K562 (cell line): Measurements from ENCODE around the gene CDSN. TPM values are rescaled to one million over a fixed set of nuclear protein-coding genes. Genes with fewer than 3 reads are reported as not detected.

Experiments used
- ATAC-seq: fragments of 200-7000 bp; cut with Tn5 transposase; 3 replicates; pipeline ENCODE4 v1.9.1; 2020; ENCODE audit warnings: moderate library complexity
- BruUV-seq: library from RNA; stranded (reverse); fragments of 400-500 nt; replicated peaks from 2 replicates; lab custom pipeline; 2021; lab: Mats Ljungman, UMichigan
- CTCF ChIA-PET: fragments of 300-600 bp; formaldehyde crosslinking; extraction: SDS; loops from one replicate; lab custom pipeline; 2021; ENCODE audit warnings: low intra/inter-chr PET ratio; lab: Yijun Ruan, JAX
- POLR2A ChIA-PET: fragments of 300-600, 350-650 bp; sonication (Branson Sonifier 250); formaldehyde crosslinking; extraction: SDS; loops from one replicate; lab custom pipeline; 2021; ENCODE audit warnings: antibody characterized with exemption, inconsistent platforms; lab: Yijun Ruan, JAX
- DNase-seq, 4 experiments: peaks; one replicate each; pipeline versions ENCODE4 v3.0.0 to v3.0.0-alpha.2; 2011 to 2018; ENCODE audit warnings: low spot score in 3 of 4, mixed read lengths in 3 of 4; ENCODE audit errors: extremely low read depth in 1 of 4
- FAIRE-seq: peaks from 2 replicates; lab custom pipeline; 2011; peaks lifted over from hg19 to GRCh38; lab: Jason Lieb, UNC
- H2AFZ ChIP-seq: 2 replicates; pipeline ENCODE4 v1.6.0; 2011; ENCODE audit warnings: low read depth, low read length, control low read depth, inconsistent platforms
- H3K27ac ChIP-seq: fragments of 200-600 bp; 3 replicates; pipeline ENCODE4 v1.8.0; 2011; ENCODE audit warnings: low read depth, mild to moderate bottlenecking, control low read depth, inconsistent platforms, low read length, moderate library complexity, mixed read lengths; ENCODE audit errors: extremely low read depth
- H3K27me3 ChIP-seq, 2 experiments: fragments of 300-600 bp in 1 of 2; 2 replicates in 1 of 2; 3 replicates in 1 of 2; pipeline versions ENCODE4 v1.6.0 to v1.8.0; 2011; ENCODE audit warnings: inconsistent platforms in 2 of 2, low read length in 2 of 2, mild to moderate bottlenecking in 1 of 2, mixed read lengths in 1 of 2, moderate library complexity in 1 of 2; ENCODE audit not compliant: control insufficient read depth in 2 of 2, insufficient read depth in 2 of 2
- H3K36me3 ChIP-seq: fragments of 300-600 bp; 3 replicates; pipeline ENCODE4 v1.8.0; 2011; ENCODE audit warnings: mild to moderate bottlenecking, low read length, inconsistent platforms; ENCODE audit not compliant: control insufficient read depth, insufficient read depth
- H3K4me1 ChIP-seq, 2 experiments: fragments of 200-600 bp in 1 of 2; replicated peaks in 1 of 2; 2 replicates in 1 of 2; 3 replicates in 1 of 2; pipeline versions ENCODE4 v1.5.1 to v1.8.0; 2011; ENCODE audit warnings: inconsistent platforms in 2 of 2, low read length in 2 of 2, mild to moderate bottlenecking in 1 of 2, mixed read lengths in 1 of 2, moderate library complexity in 1 of 2; ENCODE audit not compliant: control insufficient read depth in 2 of 2, insufficient read depth in 2 of 2
- H3K4me2 ChIP-seq: 2 replicates; pipeline ENCODE4 v1.6.1; 2011; ENCODE audit warnings: low read length, control low read depth, inconsistent platforms, mixed read lengths; ENCODE audit not compliant: insufficient read depth
- H3K4me3 ChIP-seq: fragments of 200-600 bp; sonication (generic), shearing (Covaris generic); 2 replicates; pipeline ENCODE4 v1.5.1; 2016; ENCODE audit warnings: control low read depth, inconsistent platforms
- H3K79me2 ChIP-seq: fragments of 200-600 bp; 3 replicates; pipeline ENCODE4 v1.8.0; 2011; ENCODE audit warnings: low read length, inconsistent platforms; ENCODE audit not compliant: control insufficient read depth, insufficient read depth
- H3K9ac ChIP-seq, 2 experiments: 2 replicates each; pipeline versions ENCODE4 v1.6.0 to v1.6.1; 2011; ENCODE audit warnings: low read depth in 2 of 2, low read length in 2 of 2, control low read depth in 1 of 2, inconsistent platforms in 1 of 2, mild to moderate bottlenecking in 1 of 2, mixed read lengths in 1 of 2; ENCODE audit not compliant: insufficient read depth in 1 of 2
- H3K9me1 ChIP-seq: one replicate; pipeline ENCODE4 v1.6.0; 2011; ENCODE audit warnings: inconsistent platforms, mild to moderate bottlenecking, low read length, moderate library complexity; ENCODE audit not compliant: control insufficient read depth, insufficient read depth
- H3K9me3 ChIP-seq: replicated peaks from 2 replicates; pipeline ENCODE4 v1.5.1; 2011; ENCODE audit warnings: low read depth, low read length, inconsistent platforms; ENCODE audit not compliant: control insufficient read depth, insufficient read depth
- H4K20me1 ChIP-seq: replicated peaks from 2 replicates; pipeline ENCODE4 v1.6.1; 2011; ENCODE audit warnings: low read length, inconsistent platforms, mixed read lengths; ENCODE audit not compliant: control insufficient read depth, insufficient read depth
- CHD4 ChIP-seq: fragments of 200-600 bp; sonication (generic); IDR thresholded peaks from 3 replicates; pipeline ENCODE4 v1.6.1; 2012; ENCODE audit warnings: low read depth, mild to moderate bottlenecking, mixed read lengths, low read length, inconsistent platforms; ENCODE audit not compliant: insufficient read depth, insufficient replicate concordance, poor library complexity, severe bottlenecking
- KLF10 ChIP-seq: fragments of 250-450 bp; sonication (Bioruptor Pico); IDR thresholded peaks from 2 replicates; pipeline ENCODE4 v1.6.1; 2021; ENCODE audit warnings: matching md5 sums
- PHF20 ChIP-seq: fragments of 450-650 bp; IDR thresholded peaks from 2 replicates; pipeline ENCODE4 v1.6.1; 2018; ENCODE audit not compliant: partially characterized antibody
- POLR2AphosphoS2 ChIP-seq: IDR thresholded peaks from 2 replicates; pipeline ENCODE4 v1.6.1; 2012; ENCODE audit warnings: low read length, improper control_type of control experiment
- PTRF ChIP-seq: fragments of 450-650 bp; IDR thresholded peaks from 2 replicates; pipeline ENCODE4 v1.6.1; 2016; ENCODE audit warnings: mild to moderate bottlenecking, missing genetic modification characterization, missing compliant biosample characterization
- RBM17 ChIP-seq: fragments of 200-400 bp; formaldehyde crosslinking; IDR thresholded peaks from 2 replicates; pipeline ENCODE4 v1.6.1; 2017; ENCODE audit warnings: low read depth, mild to moderate bottlenecking, low read length, borderline replicate concordance
- WGBS: fragments of 100-300 bp; shearing (Covaris generic); methylation state at CpG from one replicate; pipeline ENCODE4 v1.1.6; 2016; ENCODE audit warnings: low coverage, mixed read lengths; ENCODE audit not compliant: insufficient coverage; ENCODE audit errors: missing lambda C conversion rate; 5-methylcytosine and 5-hydroxymethylcytosine counted together
- in situ Hi-C: fragments of 300-500 bp; cut with MboI; formaldehyde crosslinking; loops from 4 replicates; pipeline ENCODE4 v1.15.0; 2018; ENCODE audit warnings: inconsistent platforms, mixed read lengths
- intact Hi-C: fragments of 100-400 bp; cut with micrococcal nuclease; formaldehyde crosslinking; loops from 2 replicates; pipeline ENCODE4 v1.14.2; 2022
- polyA plus RNA-seq, 8 experiments: library from polyadenylated mRNA; depleted of rRNA in 4 of 8; stranded (reverse) in 5 of 8; unstranded in 3 of 8; fragments of >200 nt; fragmentation: Nextera tagmentation in 2 of 8; fragmentation: Illumina TruSeq in 1 of 8; extraction: Ambion mirVana in 2 of 8; extraction: Trizol in 1 of 8; gene quantifications; 2 replicates each; pipeline versions ENCODE4 v1.2.1 to v1.2.3, GENCODE V29; 2011 to 2014; ENCODE audit warnings: inconsistent platforms in 1 of 8, missing spikeins in 1 of 8
- total RNA-seq, 7 experiments: library from RNA; depleted of rRNA in 6 of 7; stranded (reverse); fragments of >200 nt in 6 of 7; fragmentation: Illumina TruSeq in 2 of 7; extraction: Trizol in 2 of 7; gene quantifications; 2 replicates each; pipeline versions ENCODE4 v1.2.1 to v1.2.3, GENCODE V29; 2011 to 2021; ENCODE audit warnings: low replicate concordance in 1 of 7
- TF ChIP-seq, protein P1 (sequence below): fragments of 250-450 bp; sonication (Bioruptor Pico); IDR thresholded peaks from 2 replicates; pipeline ENCODE4 v1.4.0; 2020; ENCODE audit warnings: mild to moderate bottlenecking
- TF ChIP-seq, protein P2 (sequence below): fragments of 250-450 bp; sonication (Bioruptor Pico); IDR thresholded peaks from 2 replicates; pipeline ENCODE4 v1.8.0; 2022; ENCODE audit warnings: moderate library complexity, mild to moderate bottlenecking, inconsistent platforms
- TF ChIP-seq, protein P3 (sequence below): fragments of 450-650 bp; IDR thresholded peaks from 2 replicates; pipeline ENCODE4 v1.7.0; 2016; ENCODE audit warnings: borderline replicate concordance
- TF ChIP-seq, protein P4 (sequence below): IDR thresholded peaks from 3 replicates; pipeline ENCODE4 v1.6.1; 2011; ENCODE audit warnings: borderline replicate concordance, mild to moderate bottlenecking, moderate library complexity; ENCODE audit not compliant: insufficient read length; ENCODE audit errors: extremely low read depth

Gene CDSN
- total and polyA plus RNA-seq, 9 of the 15 experiments (the other 6 are each of a cell fraction or from before 2014, with no cell fraction given): not detected

DNA sequence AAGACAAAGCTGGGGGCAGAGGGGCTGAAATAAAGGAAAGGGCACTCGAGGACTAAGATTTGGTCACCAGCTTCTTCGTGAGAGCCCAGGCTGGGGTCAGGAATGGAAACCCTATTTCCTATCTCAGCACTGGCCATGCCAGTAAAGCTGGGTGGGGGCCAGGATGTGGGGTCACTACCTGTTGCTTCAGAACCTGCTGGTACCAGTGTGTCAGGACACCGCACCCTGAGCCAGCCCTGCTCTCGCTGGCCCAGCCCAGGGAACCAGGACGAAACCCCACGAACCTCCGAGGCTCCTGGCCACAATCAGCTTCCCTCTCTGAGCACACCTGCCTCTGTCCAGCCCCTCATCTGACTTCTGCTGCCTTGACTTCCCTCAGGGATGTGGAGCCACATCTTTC lies 2.1 kb downstream of the CDSN start:
- Histone ChIP-seq H3K36me3 (no peaks in the 10 kb centered on the region), H3K27ac (no peak overlapping the region), H3K9me1 (no peaks in the 10 kb centered on the region), H2AFZ (no peak overlapping the region), H3K9ac (no peak overlapping the region), H3K4me1 (peaks cover 0 to 14% of the 10 kb centered on the region in 2 experiments; a peak in 3 of 5 replicates), H3K79me2 (no peaks in the 10 kb centered on the region), H3K4me2 (no peak overlapping the region), H3K9me3 (no peaks in the 10 kb centered on the region), H4K20me1 (peaks cover 3% of the 10 kb centered on the region; the same call in 1 of the 2 replicates), H3K4me3 (no peak overlapping the region), H3K27me3 (peaks cover 52 to 83% of the 10 kb centered on the region in 2 experiments)
- no peak for DNase-seq
- intact Hi-C loops: no loop called here
- POLR2A ChIA-PET: interaction anchor here (0.6 kb wide), 1 partner anchor 11 kb away, joined by 3 read pairs; no protein-coding TSS in a partner anchor
- no peak for ATAC-seq
- no peak for TF ChIP-seq KLF10 (CRISPR knock-in tag)
- TF ChIP-seq, protein P1, sequence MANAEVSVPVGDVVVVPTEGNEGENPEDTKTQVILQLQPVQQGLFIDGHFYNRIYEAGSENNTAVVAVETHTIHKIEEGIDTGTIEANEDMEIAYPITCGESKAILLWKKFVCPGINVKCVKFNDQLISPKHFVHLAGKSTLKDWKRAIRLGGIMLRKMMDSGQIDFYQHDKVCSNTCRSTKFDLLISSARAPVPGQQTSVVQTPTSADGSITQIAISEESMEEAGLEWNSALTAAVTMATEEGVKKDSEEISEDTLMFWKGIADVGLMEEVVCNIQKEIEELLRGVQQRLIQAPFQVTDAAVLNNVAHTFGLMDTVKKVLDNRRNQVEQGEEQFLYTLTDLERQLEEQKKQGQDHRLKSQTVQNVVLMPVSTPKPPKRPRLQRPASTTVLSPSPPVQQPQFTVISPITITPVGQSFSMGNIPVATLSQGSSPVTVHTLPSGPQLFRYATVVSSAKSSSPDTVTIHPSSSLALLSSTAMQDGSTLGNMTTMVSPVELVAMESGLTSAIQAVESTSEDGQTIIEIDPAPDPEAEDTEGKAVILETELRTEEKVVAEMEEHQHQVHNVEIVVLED: no peak
- TF ChIP-seq CHD4: no peak
- TF ChIP-seq POLR2AphosphoS2: no peak
- TF ChIP-seq, protein P2, sequence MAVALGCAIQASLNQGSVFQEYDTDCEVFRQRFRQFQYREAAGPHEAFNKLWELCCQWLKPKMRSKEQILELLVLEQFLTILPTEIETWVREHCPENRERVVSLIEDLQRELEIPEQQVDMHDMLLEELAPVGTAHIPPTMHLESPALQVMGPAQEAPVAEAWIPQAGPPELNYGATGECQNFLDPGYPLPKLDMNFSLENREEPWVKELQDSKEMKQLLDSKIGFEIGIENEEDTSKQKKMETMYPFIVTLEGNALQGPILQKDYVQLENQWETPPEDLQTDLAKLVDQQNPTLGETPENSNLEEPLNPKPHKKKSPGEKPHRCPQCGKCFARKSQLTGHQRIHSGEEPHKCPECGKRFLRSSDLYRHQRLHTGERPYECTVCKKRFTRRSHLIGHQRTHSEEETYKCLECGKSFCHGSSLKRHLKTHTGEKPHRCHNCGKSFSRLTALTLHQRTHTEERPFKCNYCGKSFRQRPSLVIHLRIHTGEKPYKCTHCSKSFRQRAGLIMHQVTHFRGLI: no peak
- TF ChIP-seq, protein P3, sequence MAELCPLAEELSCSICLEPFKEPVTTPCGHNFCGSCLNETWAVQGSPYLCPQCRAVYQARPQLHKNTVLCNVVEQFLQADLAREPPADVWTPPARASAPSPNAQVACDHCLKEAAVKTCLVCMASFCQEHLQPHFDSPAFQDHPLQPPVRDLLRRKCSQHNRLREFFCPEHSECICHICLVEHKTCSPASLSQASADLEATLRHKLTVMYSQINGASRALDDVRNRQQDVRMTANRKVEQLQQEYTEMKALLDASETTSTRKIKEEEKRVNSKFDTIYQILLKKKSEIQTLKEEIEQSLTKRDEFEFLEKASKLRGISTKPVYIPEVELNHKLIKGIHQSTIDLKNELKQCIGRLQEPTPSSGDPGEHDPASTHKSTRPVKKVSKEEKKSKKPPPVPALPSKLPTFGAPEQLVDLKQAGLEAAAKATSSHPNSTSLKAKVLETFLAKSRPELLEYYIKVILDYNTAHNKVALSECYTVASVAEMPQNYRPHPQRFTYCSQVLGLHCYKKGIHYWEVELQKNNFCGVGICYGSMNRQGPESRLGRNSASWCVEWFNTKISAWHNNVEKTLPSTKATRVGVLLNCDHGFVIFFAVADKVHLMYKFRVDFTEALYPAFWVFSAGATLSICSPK: no peak
- no peak for TF ChIP-seq PHF20
- TF ChIP-seq, protein P4, sequence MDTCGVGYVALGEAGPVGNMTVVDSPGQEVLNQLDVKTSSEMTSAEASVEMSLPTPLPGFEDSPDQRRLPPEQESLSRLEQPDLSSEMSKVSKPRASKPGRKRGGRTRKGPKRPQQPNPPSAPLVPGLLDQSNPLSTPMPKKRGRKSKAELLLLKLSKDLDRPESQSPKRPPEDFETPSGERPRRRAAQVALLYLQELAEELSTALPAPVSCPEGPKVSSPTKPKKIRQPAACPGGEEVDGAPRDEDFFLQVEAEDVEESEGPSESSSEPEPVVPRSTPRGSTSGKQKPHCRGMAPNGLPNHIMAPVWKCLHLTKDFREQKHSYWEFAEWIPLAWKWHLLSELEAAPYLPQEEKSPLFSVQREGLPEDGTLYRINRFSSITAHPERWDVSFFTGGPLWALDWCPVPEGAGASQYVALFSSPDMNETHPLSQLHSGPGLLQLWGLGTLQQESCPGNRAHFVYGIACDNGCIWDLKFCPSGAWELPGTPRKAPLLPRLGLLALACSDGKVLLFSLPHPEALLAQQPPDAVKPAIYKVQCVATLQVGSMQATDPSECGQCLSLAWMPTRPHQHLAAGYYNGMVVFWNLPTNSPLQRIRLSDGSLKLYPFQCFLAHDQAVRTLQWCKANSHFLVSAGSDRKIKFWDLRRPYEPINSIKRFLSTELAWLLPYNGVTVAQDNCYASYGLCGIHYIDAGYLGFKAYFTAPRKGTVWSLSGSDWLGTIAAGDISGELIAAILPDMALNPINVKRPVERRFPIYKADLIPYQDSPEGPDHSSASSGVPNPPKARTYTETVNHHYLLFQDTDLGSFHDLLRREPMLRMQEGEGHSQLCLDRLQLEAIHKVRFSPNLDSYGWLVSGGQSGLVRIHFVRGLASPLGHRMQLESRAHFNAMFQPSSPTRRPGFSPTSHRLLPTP: no peak
- TF ChIP-seq PTRF (tag): no peak
- TF ChIP-seq RBM17: no peak
- 0% methylated on average over 7 of the region's 7 CpGs for WGBS
- CTCF ChIA-PET: no interaction called here
- no peak for FAIRE-seq
- in situ Hi-C loops: no loop called here
- BruUV-seq: no TSS peak
